Neural cell (in vitro differentiated cells): ENCODE results near the gene CACNA1E. TPM values are rescaled to one million over a fixed set of nuclear protein-coding genes. Genes with fewer than 3 reads are reported as not detected.

Source experiments
- H2AFZ ChIP-seq: fragments of 200-600, 300-800 bp; sonication (generic), shearing (Covaris generic); 2 replicates; pipeline ENCODE4 v1.6.0; 2014; ENCODE audit warnings: low read depth, mild to moderate bottlenecking, antibody characterized with exemption, low read length, moderate library complexity
- H3F3A ChIP-seq: fragments of 200-600 bp; shearing (Covaris generic); 2 replicates; pipeline ENCODE4 v1.6.1; 2016; ENCODE audit warnings: mild to moderate bottlenecking, moderate library complexity, mixed read lengths, antibody characterized with exemption, low read length; ENCODE audit not compliant: insufficient read depth, poor library complexity, severe bottlenecking
- H3K27ac ChIP-seq: fragments of 200-600, 300-800 bp; sonication (generic), shearing (Covaris generic); 2 replicates; pipeline ENCODE4 v1.5.1; 2014; ENCODE audit warnings: mild to moderate bottlenecking, low read length, moderate library complexity
- H3K27me3 ChIP-seq: fragments of 300-800, 200-600 bp; sonication (generic), shearing (Covaris generic); 2 replicates; pipeline ENCODE4 v1.6.0; 2014; ENCODE audit warnings: mild to moderate bottlenecking, low read depth, low read length, moderate library complexity; ENCODE audit not compliant: insufficient read depth
- H3K36me3 ChIP-seq: fragments of 300-800, 200-600 bp; sonication (generic), shearing (Covaris generic); 2 replicates; pipeline ENCODE4 v1.5.1; 2014; ENCODE audit warnings: mild to moderate bottlenecking, antibody characterized with exemption, low read length, moderate library complexity; ENCODE audit not compliant: insufficient read depth
- H3K4me2 ChIP-seq: fragments of 300-800, 200-600 bp; sonication (generic), shearing (Covaris generic); 2 replicates; pipeline ENCODE4 v1.6.0; 2014; ENCODE audit warnings: mild to moderate bottlenecking, low read length
- H3K4me3 ChIP-seq: fragments of 300-800, 200-600 bp; sonication (generic), shearing (Covaris generic); 2 replicates; pipeline ENCODE4 v1.5.1; 2014; ENCODE audit warnings: mild to moderate bottlenecking, low read length, moderate library complexity
- H3K79me2 ChIP-seq: fragments of 200-600 bp; shearing (Covaris generic); replicated peaks from 2 replicates; pipeline ENCODE4 v1.6.0; 2014; ENCODE audit warnings: mild to moderate bottlenecking, low read length, moderate library complexity; ENCODE audit not compliant: insufficient read depth
- H3K9ac ChIP-seq: fragments of 300-800, 200-600 bp; sonication (generic), shearing (Covaris generic); 2 replicates; pipeline ENCODE4 v1.6.1; 2016; ENCODE audit warnings: mild to moderate bottlenecking, low read length, mixed read lengths
- H3K9me2 ChIP-seq: fragments of 200-600 bp; shearing (Covaris generic); 2 replicates; pipeline ENCODE4 v1.6.1; 2016; ENCODE audit warnings: mild to moderate bottlenecking, low read length, mixed read lengths; ENCODE audit not compliant: insufficient read depth
- H3K9me3 ChIP-seq: fragments of 200-600, 300-800 bp; sonication (generic), shearing (Covaris generic); 2 replicates; pipeline ENCODE4 v1.6.1; 2016; ENCODE audit warnings: mild to moderate bottlenecking, mixed run types, low read length, moderate library complexity, mixed read lengths
- H4K20me1 ChIP-seq: fragments of 200-600 bp; shearing (Covaris generic); 2 replicates; pipeline ENCODE4 v1.6.1; 2016; ENCODE audit warnings: mild to moderate bottlenecking, mixed run types; ENCODE audit not compliant: insufficient read depth
- EP300 ChIP-seq: fragments of 450-650 bp; conservative IDR thresholded peaks from 2 replicates; pipeline ENCODE4 v1.6.1; 2014; ENCODE audit warnings: antibody characterized with exemption, mild to moderate bottlenecking, moderate library complexity; ENCODE audit not compliant: poor library complexity, severe bottlenecking
- EZH2 ChIP-seq: fragments of 200-600, 300-800 bp; shearing (Covaris generic), sonication (generic); IDR thresholded peaks from 2 replicates; pipeline ENCODE4 v1.6.1; 2014; ENCODE audit warnings: antibody characterized with exemption, low read length, borderline replicate concordance, mild to moderate bottlenecking; ENCODE audit not compliant: insufficient read depth, poor library complexity, severe bottlenecking
- MXI1 ChIP-seq: fragments of 450-650 bp; conservative IDR thresholded peaks from 2 replicates; pipeline ENCODE4 v1.6.1; 2014; ENCODE audit warnings: antibody characterized with exemption, mild to moderate bottlenecking; ENCODE audit not compliant: poor library complexity, severe bottlenecking
- POLR2AphosphoS5 ChIP-seq: IDR thresholded peaks from 2 replicates; pipeline ENCODE4 v1.6.1; 2012
- RAD21 ChIP-seq: fragments of 450-650 bp; conservative IDR thresholded peaks from 2 replicates; pipeline ENCODE4 v1.6.1; 2014; ENCODE audit warnings: antibody characterized with exemption, mild to moderate bottlenecking, moderate library complexity
- SMC3 ChIP-seq: fragments of 450-650 bp; conservative IDR thresholded peaks from 2 replicates; pipeline ENCODE4 v1.6.1; 2014; ENCODE audit warnings: antibody characterized with exemption, mild to moderate bottlenecking, moderate library complexity; ENCODE audit not compliant: poor library complexity
- TAF1 ChIP-seq: IDR thresholded peaks from 2 replicates; pipeline ENCODE4 v1.6.1; 2012; ENCODE audit warnings: low read depth
- polyA plus RNA-seq: library from polyadenylated mRNA; depleted of rRNA; stranded (reverse); fragments of >200 nt; gene quantifications from 2 replicates; pipeline ENCODE4 v1.2.3, GENCODE V29; 2014
- TF ChIP-seq, protein P1 (sequence below): fragments of 450-650 bp; IDR thresholded peaks from 2 replicates; pipeline ENCODE4 v1.5.1; 2014; ENCODE audit warnings: antibody characterized with exemption, mild to moderate bottlenecking, moderate library complexity; ENCODE audit not compliant: poor library complexity, severe bottlenecking
- TF ChIP-seq, protein P2 (sequence below): IDR thresholded peaks from 2 replicates; pipeline ENCODE4 v1.6.1; 2012; ENCODE audit warnings: borderline replicate concordance

Gene CACNA1E
- polyA plus RNA-seq, 1 donor from 2014 or later: 29.5 TPM

- Histone ChIP-seq H2AFZ (no peak overlapping the region), H3K9me2 (no peaks in the 10 kb centered on the region), H3K9ac (no peak overlapping the region), H3K4me2 (no peak overlapping the region), H3K79me2 (no peaks in the 10 kb centered on the region), H3K27ac (no peak overlapping the region), H3K4me3 (no peak overlapping the region), H3K36me3 (no peaks in the 10 kb centered on the region), H3K9me3 (no peaks in the 10 kb centered on the region), H3K27me3 (no peaks in the 10 kb centered on the region), H4K20me1 (no peaks in the 10 kb centered on the region), H3F3A (no peaks in the 10 kb centered on the region)
- TF ChIP-seq SMC3 (no peak), POLR2AphosphoS5 (no peak), EZH2 (no peak), MXI1 (no peak)
- TF ChIP-seq, protein P1, sequence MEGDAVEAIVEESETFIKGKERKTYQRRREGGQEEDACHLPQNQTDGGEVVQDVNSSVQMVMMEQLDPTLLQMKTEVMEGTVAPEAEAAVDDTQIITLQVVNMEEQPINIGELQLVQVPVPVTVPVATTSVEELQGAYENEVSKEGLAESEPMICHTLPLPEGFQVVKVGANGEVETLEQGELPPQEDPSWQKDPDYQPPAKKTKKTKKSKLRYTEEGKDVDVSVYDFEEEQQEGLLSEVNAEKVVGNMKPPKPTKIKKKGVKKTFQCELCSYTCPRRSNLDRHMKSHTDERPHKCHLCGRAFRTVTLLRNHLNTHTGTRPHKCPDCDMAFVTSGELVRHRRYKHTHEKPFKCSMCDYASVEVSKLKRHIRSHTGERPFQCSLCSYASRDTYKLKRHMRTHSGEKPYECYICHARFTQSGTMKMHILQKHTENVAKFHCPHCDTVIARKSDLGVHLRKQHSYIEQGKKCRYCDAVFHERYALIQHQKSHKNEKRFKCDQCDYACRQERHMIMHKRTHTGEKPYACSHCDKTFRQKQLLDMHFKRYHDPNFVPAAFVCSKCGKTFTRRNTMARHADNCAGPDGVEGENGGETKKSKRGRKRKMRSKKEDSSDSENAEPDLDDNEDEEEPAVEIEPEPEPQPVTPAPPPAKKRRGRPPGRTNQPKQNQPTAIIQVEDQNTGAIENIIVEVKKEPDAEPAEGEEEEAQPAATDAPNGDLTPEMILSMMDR: no peak
Measured at GRCh38 chr1:181516706-181517105, 33.4 kb downstream of the CACNA1E start.

DNA sequence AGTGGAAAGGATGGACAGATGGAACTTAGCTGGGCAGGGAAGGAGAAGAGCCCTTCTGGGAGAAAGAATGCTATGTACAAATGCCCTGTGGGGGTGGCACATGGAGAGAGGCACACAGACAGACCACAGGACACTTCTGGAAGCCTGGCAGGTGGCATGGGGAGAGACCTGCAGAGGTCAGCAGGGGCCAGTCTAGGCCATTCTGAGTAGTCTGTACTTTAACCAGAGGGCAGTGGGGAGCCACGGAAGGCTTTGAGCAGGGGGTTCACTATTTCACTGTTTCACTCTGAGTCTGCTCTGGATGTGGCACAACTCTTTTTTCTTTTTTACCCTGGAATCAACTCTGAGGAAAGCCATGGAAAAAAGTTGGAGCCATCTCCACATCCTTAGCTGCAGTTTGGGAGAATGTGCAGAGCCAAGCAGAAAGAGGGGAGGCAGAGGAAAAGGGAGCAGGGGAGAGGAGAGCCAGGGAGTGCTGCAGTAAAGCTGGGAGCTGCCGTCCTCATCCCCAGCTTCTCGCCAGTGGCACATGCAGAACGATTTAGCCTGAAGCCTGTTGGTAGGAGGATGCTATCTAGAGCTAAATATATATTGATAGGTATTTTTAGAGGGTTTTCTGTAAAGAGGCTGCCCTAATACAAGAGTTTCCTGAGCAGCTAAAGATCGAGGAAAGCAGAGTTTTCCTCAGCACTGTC, 34.0 kb downstream of the CACNA1E start:
- H3K4me3 ChIP-seq: no peak overlapping the region
- no peaks in the 10 kb centered on the region for H3K36me3 ChIP-seq
- H3K79me2 ChIP-seq: no peaks in the 10 kb centered on the region
- H3K9ac ChIP-seq: no peak overlapping the region
- TF ChIP-seq, protein P2, sequence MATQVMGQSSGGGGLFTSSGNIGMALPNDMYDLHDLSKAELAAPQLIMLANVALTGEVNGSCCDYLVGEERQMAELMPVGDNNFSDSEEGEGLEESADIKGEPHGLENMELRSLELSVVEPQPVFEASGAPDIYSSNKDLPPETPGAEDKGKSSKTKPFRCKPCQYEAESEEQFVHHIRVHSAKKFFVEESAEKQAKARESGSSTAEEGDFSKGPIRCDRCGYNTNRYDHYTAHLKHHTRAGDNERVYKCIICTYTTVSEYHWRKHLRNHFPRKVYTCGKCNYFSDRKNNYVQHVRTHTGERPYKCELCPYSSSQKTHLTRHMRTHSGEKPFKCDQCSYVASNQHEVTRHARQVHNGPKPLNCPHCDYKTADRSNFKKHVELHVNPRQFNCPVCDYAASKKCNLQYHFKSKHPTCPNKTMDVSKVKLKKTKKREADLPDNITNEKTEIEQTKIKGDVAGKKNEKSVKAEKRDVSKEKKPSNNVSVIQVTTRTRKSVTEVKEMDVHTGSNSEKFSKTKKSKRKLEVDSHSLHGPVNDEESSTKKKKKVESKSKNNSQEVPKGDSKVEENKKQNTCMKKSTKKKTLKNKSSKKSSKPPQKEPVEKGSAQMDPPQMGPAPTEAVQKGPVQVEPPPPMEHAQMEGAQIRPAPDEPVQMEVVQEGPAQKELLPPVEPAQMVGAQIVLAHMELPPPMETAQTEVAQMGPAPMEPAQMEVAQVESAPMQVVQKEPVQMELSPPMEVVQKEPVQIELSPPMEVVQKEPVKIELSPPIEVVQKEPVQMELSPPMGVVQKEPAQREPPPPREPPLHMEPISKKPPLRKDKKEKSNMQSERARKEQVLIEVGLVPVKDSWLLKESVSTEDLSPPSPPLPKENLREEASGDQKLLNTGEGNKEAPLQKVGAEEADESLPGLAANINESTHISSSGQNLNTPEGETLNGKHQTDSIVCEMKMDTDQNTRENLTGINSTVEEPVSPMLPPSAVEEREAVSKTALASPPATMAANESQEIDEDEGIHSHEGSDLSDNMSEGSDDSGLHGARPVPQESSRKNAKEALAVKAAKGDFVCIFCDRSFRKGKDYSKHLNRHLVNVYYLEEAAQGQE: no peak
- TF ChIP-seq SMC3 (no peak), EZH2 (no peak), POLR2AphosphoS5 (no peak), TAF1 (no peak), MXI1 (no peak), RAD21 (no peak), EP300 (no peak)
- TF ChIP-seq, protein P1: no peak
- H2AFZ ChIP-seq: no peak overlapping the region
- no peaks in the 10 kb centered on the region for H3F3A ChIP-seq
- H3K9me3 ChIP-seq: no peaks in the 10 kb centered on the region
- H4K20me1 ChIP-seq: no peaks in the 10 kb centered on the region
- no peaks in the 10 kb centered on the region for H3K9me2 ChIP-seq
- H3K27me3 ChIP-seq: no peaks in the 10 kb centered on the region
- H3K27ac ChIP-seq: no peak overlapping the region
- H3K4me2 ChIP-seq: no peak overlapping the region
